Loucy (cell line): ENCODE results near the gene ARHGAP10.

Source experiments
- H2AFZ ChIP-seq: fragments of 200-600 bp; sonication (generic); 2 replicates; pipeline ENCODE4 v1.6.0; 2016; ENCODE audit warnings: antibody characterized with exemption, mild to moderate bottlenecking, low read length, moderate library complexity
- H3F3A ChIP-seq: fragments of 200-600 bp; 2 replicates; pipeline ENCODE4 v1.6.0; 2016; ENCODE audit warnings: antibody characterized with exemption, low read depth, mild to moderate bottlenecking
- H3K27me3 ChIP-seq: fragments of 200-600 bp; sonication (generic); 2 replicates; pipeline ENCODE4 v1.6.1; 2014; ENCODE audit warnings: low read length, mild to moderate bottlenecking; ENCODE audit not compliant: insufficient read depth, poor library complexity, severe bottlenecking
- H3K36me3 ChIP-seq: fragments of 200-600 bp; sonication (generic); 2 replicates; pipeline ENCODE4 v1.6.1; 2016; ENCODE audit warnings: low read length; ENCODE audit not compliant: insufficient read depth
- H3K4me1 ChIP-seq: fragments of 200-600 bp; sonication (generic); 2 replicates; pipeline ENCODE4 v1.5.1; 2014; ENCODE audit warnings: low read length, mild to moderate bottlenecking; ENCODE audit not compliant: insufficient read depth, poor library complexity, severe bottlenecking
- H3K4me2 ChIP-seq: fragments of 200-600 bp; sonication (generic); 2 replicates; pipeline ENCODE4 v1.6.0; 2014; ENCODE audit warnings: antibody characterized with exemption, low read length, low read depth, mild to moderate bottlenecking; ENCODE audit not compliant: poor library complexity, severe bottlenecking
- H3K4me3 ChIP-seq: fragments of 200-600 bp; sonication (generic); 2 replicates; pipeline ENCODE4 v1.5.1; 2014; ENCODE audit warnings: low read length, mild to moderate bottlenecking, mixed read lengths; ENCODE audit not compliant: poor library complexity, severe bottlenecking
- H3K79me2 ChIP-seq: fragments of 200-600 bp; sonication (generic); 2 replicates; pipeline ENCODE4 v1.6.1; 2014; ENCODE audit warnings: low read length; ENCODE audit not compliant: insufficient read depth
- H3K9ac ChIP-seq: fragments of 200-600 bp; sonication (generic); 2 replicates; pipeline ENCODE4 v1.6.0; 2014; ENCODE audit warnings: mild to moderate bottlenecking, low read depth, low read length, moderate library complexity; ENCODE audit not compliant: poor library complexity, severe bottlenecking
- H3K9me2 ChIP-seq: fragments of 200-600 bp; sonication (generic); replicated peaks from 2 replicates; pipeline ENCODE4 v1.6.1; 2016; ENCODE audit warnings: low read depth, low read length, mixed read lengths
- H3K9me3 ChIP-seq: fragments of 200-600 bp; sonication (generic); 2 replicates; pipeline ENCODE4 v1.6.1; 2014; ENCODE audit warnings: mild to moderate bottlenecking, antibody characterized with exemption, low read length, low read depth; ENCODE audit not compliant: insufficient read depth
- H4K20me1 ChIP-seq: fragments of 200-600 bp; sonication (generic); 2 replicates; pipeline ENCODE4 v1.6.0; 2014; ENCODE audit warnings: antibody characterized with exemption, low read length, mild to moderate bottlenecking; ENCODE audit not compliant: insufficient read depth, poor library complexity, severe bottlenecking
- EZH2phosphoT487 ChIP-seq: fragments of 200-600 bp; IDR thresholded peaks from 2 replicates; pipeline ENCODE4 v1.6.1; 2018; ENCODE audit warnings: antibody characterized with exemption, mild to moderate bottlenecking, moderate library complexity, borderline replicate concordance
- TF ChIP-seq, protein P1 (sequence below): fragments of 200-600 bp; sonication (generic); conservative IDR thresholded peaks from 2 replicates; pipeline ENCODE4 v1.5.1; 2014; ENCODE audit warnings: mild to moderate bottlenecking, antibody characterized with exemption, low read length

The ARHGAP10 gene

DNA sequence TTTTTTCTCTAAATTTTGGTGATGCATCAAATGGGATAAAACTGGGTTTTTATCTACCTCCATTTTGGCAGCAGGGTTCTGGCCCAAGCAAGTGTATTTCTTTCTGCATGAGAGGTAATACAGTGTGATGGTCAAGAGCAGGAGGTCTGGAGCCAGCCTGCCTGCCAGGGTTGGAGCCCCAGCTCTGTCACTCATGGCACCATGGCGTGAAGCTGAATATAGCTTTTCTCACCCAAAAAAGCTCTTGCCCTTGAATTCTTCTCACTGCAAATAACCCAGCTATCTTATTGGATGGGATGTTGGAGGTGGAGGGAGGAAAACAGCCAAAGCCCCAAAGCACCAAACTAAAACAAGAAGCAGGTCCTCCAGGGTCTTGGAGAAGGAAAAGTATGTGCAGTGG is 218.4 kb downstream of the ARHGAP10 start:
- Histone ChIP-seq H4K20me1 (no peaks in the 10 kb centered on the region), H2AFZ (no peak overlapping the region), H3K9me2 (no peaks in the 10 kb centered on the region), H3K4me2 (no peak overlapping the region), H3K9ac (no peak overlapping the region), H3K9me3 (no peaks in the 10 kb centered on the region), H3F3A (no peaks in the 10 kb centered on the region), H3K27me3 (no peaks in the 10 kb centered on the region), H3K4me1 (no peaks in the 10 kb centered on the region), H3K79me2 (no peaks in the 10 kb centered on the region), H3K36me3 (peaks cover 24% of the 10 kb centered on the region), H3K4me3 (no peak overlapping the region)
- TF ChIP-seq, protein P1, sequence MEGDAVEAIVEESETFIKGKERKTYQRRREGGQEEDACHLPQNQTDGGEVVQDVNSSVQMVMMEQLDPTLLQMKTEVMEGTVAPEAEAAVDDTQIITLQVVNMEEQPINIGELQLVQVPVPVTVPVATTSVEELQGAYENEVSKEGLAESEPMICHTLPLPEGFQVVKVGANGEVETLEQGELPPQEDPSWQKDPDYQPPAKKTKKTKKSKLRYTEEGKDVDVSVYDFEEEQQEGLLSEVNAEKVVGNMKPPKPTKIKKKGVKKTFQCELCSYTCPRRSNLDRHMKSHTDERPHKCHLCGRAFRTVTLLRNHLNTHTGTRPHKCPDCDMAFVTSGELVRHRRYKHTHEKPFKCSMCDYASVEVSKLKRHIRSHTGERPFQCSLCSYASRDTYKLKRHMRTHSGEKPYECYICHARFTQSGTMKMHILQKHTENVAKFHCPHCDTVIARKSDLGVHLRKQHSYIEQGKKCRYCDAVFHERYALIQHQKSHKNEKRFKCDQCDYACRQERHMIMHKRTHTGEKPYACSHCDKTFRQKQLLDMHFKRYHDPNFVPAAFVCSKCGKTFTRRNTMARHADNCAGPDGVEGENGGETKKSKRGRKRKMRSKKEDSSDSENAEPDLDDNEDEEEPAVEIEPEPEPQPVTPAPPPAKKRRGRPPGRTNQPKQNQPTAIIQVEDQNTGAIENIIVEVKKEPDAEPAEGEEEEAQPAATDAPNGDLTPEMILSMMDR: no peak
- no peak for TF ChIP-seq EZH2phosphoT487

DNA sequence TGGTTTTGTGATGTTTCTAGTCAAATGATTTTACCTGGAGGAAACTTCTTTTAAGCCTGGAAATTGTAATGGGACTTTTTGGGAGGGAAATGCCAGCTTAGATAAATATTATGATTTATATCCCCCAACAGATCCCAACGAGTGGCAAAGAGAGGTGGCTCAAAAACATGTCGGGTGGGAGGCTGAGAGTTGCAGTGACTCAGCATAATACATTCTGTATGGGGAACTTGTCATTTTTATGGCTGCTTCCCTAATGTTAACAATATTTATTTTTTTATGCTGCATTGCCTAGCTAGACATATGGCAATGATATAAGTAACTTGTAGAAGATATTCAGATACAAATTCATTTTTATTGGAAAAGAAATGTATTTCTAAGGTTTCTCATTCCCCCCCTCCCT is 219.0 kb downstream of the ARHGAP10 start:
- no peak overlapping the region for H3K4me3 ChIP-seq
- no peaks in the 10 kb centered on the region for H3K27me3 ChIP-seq
- no peak overlapping the region for H2AFZ ChIP-seq
- no peaks in the 10 kb centered on the region for H3K9me3 ChIP-seq
- H3K36me3 ChIP-seq: peaks cover 30% of the 10 kb centered on the region
- no peaks in the 10 kb centered on the region for H3F3A ChIP-seq
- no peaks in the 10 kb centered on the region for H4K20me1 ChIP-seq
- no peak for TF ChIP-seq EZH2phosphoT487
- TF ChIP-seq, protein P1: no peak
- H3K4me2 ChIP-seq: no peak overlapping the region
- no peaks in the 10 kb centered on the region for H3K9me2 ChIP-seq
- no peaks in the 10 kb centered on the region for H3K79me2 ChIP-seq
- H3K4me1 ChIP-seq: no peaks in the 10 kb centered on the region
- H3K9ac ChIP-seq: no peak overlapping the region

DNA sequence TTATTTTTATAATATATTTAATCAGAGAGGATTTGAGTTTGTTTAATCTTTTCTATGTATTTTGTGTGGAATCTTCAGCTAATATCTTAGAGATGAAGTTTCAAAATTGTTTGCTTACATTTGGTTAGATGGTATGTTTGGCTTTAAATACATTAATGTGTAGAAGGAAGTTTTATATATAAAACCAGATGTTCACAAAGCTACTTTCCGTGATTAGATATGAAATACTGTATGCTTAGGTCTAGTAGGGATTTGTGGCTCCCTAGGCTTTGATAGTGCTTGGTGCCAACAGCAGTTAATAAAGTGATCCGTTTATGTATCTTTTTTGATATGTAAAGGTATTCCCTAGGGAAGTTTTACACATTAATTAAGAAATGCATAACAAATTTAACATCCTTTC is 223.0 kb downstream of the ARHGAP10 start:
- H3K4me3 ChIP-seq: no peak overlapping the region
- H3K36me3 ChIP-seq: peaks cover 18% of the 10 kb centered on the region; the same call in 1 of the 2 replicates
- H3K9ac ChIP-seq: no peak overlapping the region
- TF ChIP-seq EZH2phosphoT487: no peak
- TF ChIP-seq, protein P1: no peak
- no peaks in the 10 kb centered on the region for H3K9me3 ChIP-seq
- H3F3A ChIP-seq: no peaks in the 10 kb centered on the region
- no peaks in the 10 kb centered on the region for H3K27me3 ChIP-seq
- no peak overlapping the region for H3K4me2 ChIP-seq
- H2AFZ ChIP-seq: no peak overlapping the region
- no peaks in the 10 kb centered on the region for H3K4me1 ChIP-seq
- H3K79me2 ChIP-seq: no peaks in the 10 kb centered on the region
- H4K20me1 ChIP-seq: no peaks in the 10 kb centered on the region
- no peaks in the 10 kb centered on the region for H3K9me2 ChIP-seq
